Measurements from ENCODE around the gene TLE5.
A peak's percentile ranks its signal among the peaks of the same experiment; 100 is the strongest.

Gene TLE5

DNA sequence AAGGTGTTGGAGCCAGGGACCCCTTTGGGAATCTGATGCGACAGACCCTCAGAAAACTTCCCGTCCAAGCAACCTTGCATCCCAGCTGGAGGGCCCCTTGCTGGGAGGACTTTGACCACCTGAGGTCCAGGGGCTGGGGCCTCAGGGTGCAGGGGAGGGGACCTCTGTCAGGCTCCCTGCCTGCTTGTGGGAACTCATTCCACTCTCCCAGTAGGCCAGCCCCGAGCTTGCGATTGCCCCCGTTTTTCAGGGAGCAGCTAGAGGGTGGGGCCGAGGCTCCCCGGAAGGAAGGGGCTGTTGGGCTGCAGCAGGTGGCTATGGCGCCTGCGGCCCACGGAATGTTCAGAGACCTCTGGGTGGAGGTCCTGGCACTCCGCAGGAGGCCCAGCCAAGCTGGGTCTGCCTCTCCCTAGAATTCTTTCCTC is 34.6 kb upstream of the TLE5 start:
- ATAC-seq = no peak
- TF ChIP-seq RARB (CRISPR knock-in tag; IDR thresholded peaks at IDR 0.05) (no peak), ESRRG (CRISPR knock-in tag; IDR thresholded peaks at IDR 0.05) (no peak), ZNF70 (CRISPR knock-in tag; IDR thresholded peaks at IDR 0.05) (no peak), TCF4 (CRISPR knock-in tag; IDR thresholded peaks at IDR 0.05; ENCODE audit: borderline replicate concordance) (no peak), GLIS3 (CRISPR knock-in tag; IDR thresholded peaks at IDR 0.05) (no peak), ZNF8 (CRISPR knock-in tag; IDR thresholded peaks at IDR 0.05) (no peak), ZFP3 (CRISPR knock-in tag; IDR thresholded peaks at IDR 0.05) (no peak), ZFP30 (CRISPR knock-in tag; IDR thresholded peaks at IDR 0.05) (no peak), TOX (CRISPR knock-in tag; IDR thresholded peaks at IDR 0.05; ENCODE audit: borderline replicate concordance) (no peak)
- TF ChIP-seq, protein P1, sequence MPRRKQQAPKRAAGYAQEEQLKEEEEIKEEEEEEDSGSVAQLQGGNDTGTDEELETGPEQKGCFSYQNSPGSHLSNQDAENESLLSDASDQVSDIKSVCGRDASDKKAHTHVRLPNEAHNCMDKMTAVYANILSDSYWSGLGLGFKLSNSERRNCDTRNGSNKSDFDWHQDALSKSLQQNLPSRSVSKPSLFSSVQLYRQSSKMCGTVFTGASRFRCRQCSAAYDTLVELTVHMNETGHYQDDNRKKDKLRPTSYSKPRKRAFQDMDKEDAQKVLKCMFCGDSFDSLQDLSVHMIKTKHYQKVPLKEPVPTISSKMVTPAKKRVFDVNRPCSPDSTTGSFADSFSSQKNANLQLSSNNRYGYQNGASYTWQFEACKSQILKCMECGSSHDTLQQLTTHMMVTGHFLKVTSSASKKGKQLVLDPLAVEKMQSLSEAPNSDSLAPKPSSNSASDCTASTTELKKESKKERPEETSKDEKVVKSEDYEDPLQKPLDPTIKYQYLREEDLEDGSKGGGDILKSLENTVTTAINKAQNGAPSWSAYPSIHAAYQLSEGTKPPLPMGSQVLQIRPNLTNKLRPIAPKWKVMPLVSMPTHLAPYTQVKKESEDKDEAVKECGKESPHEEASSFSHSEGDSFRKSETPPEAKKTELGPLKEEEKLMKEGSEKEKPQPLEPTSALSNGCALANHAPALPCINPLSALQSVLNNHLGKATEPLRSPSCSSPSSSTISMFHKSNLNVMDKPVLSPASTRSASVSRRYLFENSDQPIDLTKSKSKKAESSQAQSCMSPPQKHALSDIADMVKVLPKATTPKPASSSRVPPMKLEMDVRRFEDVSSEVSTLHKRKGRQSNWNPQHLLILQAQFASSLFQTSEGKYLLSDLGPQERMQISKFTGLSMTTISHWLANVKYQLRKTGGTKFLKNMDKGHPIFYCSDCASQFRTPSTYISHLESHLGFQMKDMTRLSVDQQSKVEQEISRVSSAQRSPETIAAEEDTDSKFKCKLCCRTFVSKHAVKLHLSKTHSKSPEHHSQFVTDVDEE (CRISPR knock-in tag; IDR thresholded peaks at IDR 0.05) = no peak
- TF ChIP-seq, protein P2, sequence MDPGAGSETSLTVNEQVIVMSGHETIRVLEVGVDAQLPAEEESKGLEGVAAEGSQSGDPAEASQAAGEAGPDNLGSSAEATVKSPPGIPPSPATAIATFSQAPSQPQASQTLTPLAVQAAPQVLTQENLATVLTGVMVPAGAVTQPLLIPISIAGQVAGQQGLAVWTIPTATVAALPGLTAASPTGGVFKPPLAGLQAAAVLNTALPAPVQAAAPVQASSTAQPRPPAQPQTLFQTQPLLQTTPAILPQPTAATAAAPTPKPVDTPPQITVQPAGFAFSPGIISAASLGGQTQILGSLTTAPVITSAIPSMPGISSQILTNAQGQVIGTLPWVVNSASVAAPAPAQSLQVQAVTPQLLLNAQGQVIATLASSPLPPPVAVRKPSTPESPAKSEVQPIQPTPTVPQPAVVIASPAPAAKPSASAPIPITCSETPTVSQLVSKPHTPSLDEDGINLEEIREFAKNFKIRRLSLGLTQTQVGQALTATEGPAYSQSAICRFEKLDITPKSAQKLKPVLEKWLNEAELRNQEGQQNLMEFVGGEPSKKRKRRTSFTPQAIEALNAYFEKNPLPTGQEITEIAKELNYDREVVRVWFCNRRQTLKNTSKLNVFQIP (CRISPR knock-in tag; IDR thresholded peaks at IDR 0.05; ENCODE audit: borderline replicate concordance, low read depth) = no peak

DNA sequence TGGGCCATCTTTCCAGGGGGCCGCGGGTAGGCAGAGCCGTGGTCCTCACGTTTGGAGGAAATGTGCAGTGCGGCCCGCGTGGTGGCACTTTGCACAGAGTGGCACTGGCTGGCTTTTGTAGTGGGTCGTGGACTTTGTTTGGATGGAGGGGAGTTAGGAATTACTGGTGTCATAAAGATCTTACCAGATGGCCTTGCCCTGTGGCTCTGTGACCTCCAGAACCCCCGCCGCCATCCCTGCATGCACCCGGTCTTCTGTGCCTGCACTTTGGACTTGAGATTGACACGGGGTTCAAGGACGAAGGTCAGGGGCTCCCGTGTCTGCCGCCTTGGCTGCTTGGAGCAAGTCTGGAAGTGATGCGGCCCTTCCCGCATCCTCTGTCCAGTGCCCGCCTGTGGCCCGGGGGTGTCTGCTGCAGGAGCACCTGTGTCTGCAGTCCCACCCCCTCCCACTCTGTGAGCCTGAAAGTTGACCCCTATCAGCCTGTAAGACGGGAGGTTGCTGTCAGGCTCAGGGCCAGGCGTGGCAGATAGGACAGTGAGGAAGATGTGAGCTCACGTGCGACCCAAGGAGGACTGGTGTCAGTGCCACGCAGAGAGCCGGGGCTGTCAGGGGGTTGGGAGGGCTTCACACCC is 34.1 kb upstream of the TLE5 start:
- TF ChIP-seq, protein P1 (CRISPR knock-in tag; IDR thresholded peaks at IDR 0.05) = no peak
- no peak for TF ChIP-seq PPARA (CRISPR knock-in tag; IDR thresholded peaks at IDR 0.05; ENCODE audit: borderline replicate concordance)
- no peak for TF ChIP-seq BACH2 (CRISPR knock-in tag; IDR thresholded peaks at IDR 0.05; ENCODE audit: borderline replicate concordance)
- ATAC-seq = no peak

DNA sequence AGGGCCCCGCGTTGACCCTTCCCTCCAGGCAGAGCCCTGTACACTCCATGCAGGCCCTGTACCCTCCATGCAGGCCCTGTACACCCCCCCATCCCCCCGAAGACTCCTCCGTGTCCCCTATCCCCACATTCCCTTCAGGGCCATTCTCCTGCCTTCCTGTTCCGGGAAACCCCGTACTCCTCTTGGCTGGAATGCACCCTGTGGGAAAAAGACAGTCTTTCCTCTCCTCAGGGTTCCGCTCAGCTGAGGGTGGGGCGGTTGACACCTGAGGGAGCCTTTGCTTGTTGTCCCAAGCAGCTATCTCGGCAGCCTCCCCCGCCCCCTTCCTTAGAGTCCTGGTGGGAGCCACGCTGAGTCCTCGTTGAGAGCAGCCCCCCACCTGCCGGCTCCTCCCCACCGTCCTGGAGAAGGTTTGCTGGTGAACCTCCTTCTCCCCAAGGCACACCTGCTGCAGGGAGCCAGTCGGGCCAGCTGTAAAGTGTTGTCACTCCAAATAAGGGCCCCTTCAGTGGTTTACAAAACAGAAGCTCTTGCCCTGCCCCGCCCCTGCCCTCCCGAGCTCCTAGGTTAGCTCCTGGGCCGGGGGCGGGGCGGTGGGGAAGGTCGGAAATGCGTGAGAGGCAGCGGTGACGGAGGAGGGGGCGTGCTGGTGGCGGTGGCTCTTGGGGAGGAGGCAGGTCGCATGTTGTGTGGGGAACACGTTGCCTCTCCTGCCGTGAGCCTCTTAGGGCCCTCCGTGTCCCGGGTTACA is 33.3 kb upstream of the TLE5 start:
- TF ChIP-seq, protein P3, sequence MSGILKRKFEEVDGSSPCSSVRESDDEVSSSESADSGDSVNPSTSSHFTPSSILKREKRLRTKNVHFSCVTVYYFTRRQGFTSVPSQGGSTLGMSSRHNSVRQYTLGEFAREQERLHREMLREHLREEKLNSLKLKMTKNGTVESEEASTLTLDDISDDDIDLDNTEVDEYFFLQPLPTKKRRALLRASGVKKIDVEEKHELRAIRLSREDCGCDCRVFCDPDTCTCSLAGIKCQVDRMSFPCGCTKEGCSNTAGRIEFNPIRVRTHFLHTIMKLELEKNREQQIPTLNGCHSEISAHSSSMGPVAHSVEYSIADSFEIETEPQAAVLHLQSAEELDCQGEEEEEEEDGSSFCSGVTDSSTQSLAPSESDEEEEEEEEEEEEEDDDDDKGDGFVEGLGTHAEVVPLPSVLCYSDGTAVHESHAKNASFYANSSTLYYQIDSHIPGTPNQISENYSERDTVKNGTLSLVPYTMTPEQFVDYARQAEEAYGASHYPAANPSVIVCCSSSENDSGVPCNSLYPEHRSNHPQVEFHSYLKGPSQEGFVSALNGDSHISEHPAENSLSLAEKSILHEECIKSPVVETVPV (CRISPR knock-in tag; IDR thresholded peaks at IDR 0.05) = no peak
- TF ChIP-seq, protein P2 (CRISPR knock-in tag; IDR thresholded peaks at IDR 0.05; ENCODE audit: borderline replicate concordance, low read depth) = no peak
- TF ChIP-seq ZFP30 (CRISPR knock-in tag; IDR thresholded peaks at IDR 0.05) = no peak
- TF ChIP-seq, protein P4, sequence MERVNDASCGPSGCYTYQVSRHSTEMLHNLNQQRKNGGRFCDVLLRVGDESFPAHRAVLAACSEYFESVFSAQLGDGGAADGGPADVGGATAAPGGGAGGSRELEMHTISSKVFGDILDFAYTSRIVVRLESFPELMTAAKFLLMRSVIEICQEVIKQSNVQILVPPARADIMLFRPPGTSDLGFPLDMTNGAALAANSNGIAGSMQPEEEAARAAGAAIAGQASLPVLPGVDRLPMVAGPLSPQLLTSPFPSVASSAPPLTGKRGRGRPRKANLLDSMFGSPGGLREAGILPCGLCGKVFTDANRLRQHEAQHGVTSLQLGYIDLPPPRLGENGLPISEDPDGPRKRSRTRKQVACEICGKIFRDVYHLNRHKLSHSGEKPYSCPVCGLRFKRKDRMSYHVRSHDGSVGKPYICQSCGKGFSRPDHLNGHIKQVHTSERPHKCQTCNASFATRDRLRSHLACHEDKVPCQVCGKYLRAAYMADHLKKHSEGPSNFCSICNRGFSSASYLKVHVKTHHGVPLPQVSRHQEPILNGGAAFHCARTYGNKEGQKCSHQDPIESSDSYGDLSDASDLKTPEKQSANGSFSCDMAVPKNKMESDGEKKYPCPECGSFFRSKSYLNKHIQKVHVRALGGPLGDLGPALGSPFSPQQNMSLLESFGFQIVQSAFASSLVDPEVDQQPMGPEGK (CRISPR knock-in tag; IDR thresholded peaks at IDR 0.05; ENCODE audit: borderline replicate concordance) = no peak
- TF ChIP-seq ZNF70 (CRISPR knock-in tag; IDR thresholded peaks at IDR 0.05) = no peak
- TF ChIP-seq, protein P5, sequence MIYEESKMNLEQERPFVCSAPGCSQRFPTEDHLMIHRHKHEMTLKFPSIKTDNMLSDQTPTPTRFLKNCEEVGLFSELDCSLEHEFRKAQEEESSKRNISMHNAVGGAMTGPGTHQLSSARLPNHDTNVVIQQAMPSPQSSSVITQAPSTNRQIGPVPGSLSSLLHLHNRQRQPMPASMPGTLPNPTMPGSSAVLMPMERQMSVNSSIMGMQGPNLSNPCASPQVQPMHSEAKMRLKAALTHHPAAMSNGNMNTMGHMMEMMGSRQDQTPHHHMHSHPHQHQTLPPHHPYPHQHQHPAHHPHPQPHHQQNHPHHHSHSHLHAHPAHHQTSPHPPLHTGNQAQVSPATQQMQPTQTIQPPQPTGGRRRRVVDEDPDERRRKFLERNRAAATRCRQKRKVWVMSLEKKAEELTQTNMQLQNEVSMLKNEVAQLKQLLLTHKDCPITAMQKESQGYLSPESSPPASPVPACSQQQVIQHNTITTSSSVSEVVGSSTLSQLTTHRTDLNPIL (CRISPR knock-in tag; IDR thresholded peaks at IDR 0.05; ENCODE audit: low read depth) = no peak
- no peak for TF ChIP-seq GLIS3 (CRISPR knock-in tag; IDR thresholded peaks at IDR 0.05)
- no peak for TF ChIP-seq PPARA (CRISPR knock-in tag; IDR thresholded peaks at IDR 0.05; ENCODE audit: borderline replicate concordance)
- TF ChIP-seq ZNF8 (CRISPR knock-in tag; IDR thresholded peaks at IDR 0.05) = no peak
- no peak for TF ChIP-seq BACH2 (CRISPR knock-in tag; IDR thresholded peaks at IDR 0.05; ENCODE audit: borderline replicate concordance)
- no peak for TF ChIP-seq TOX (CRISPR knock-in tag; IDR thresholded peaks at IDR 0.05; ENCODE audit: borderline replicate concordance)
- TF ChIP-seq OSR1 (CRISPR knock-in tag; IDR thresholded peaks at IDR 0.05) = no peak
- no peak for TF ChIP-seq RARB (CRISPR knock-in tag; IDR thresholded peaks at IDR 0.05)
- no peak for TF ChIP-seq TCF4 (CRISPR knock-in tag; IDR thresholded peaks at IDR 0.05; ENCODE audit: borderline replicate concordance)
- TF ChIP-seq ESRRG (CRISPR knock-in tag; IDR thresholded peaks at IDR 0.05) = no peak
- TF ChIP-seq ARNTL (CRISPR knock-in tag; IDR thresholded peaks at IDR 0.05; ENCODE audit: borderline replicate concordance, low read depth) = no peak
- no peak for TF ChIP-seq ZNF565 (CRISPR knock-in tag; conservative IDR thresholded peaks at IDR 0.05; ENCODE audit: low read depth)
- ATAC-seq = peak; percentile 5; the same call in 2 of the 3 replicates

Measured in SK-N-SH treated with all-trans-retinoic acid at 6 μM for 48 hours (cell line).